Thyroid gland (tissue), 4 donors: ENCODE results near the gene TXN2. TPM values are rescaled to one million over a fixed set of nuclear protein-coding genes. Genes with fewer than 3 reads are reported as not detected.
A peak's percentile ranks its signal among the peaks of the same experiment; 100 is the strongest.

ENCODE experiments used
- DNase-seq, 2 donors: peaks; one replicate each; pipeline ENCODE4 v3.0.0-alpha.2; 2019
- H3K27ac ChIP-seq, 3 donors: fragments of 200-600 bp; sonication (generic); 1 replicate in 2 of 3; 2 replicates in 1 of 3; pipeline ENCODE4 v1.5.1; 2016 to 2019; ENCODE audit warnings: mild to moderate bottlenecking in 1 of 3, moderate library complexity in 1 of 3
- H3K27me3 ChIP-seq: fragments of 200-600 bp; sonication (generic); one replicate; pipeline ENCODE4 v1.5.1; 2019
- H3K36me3 ChIP-seq, 2 donors: fragments of 200-600 bp; sonication (generic); one replicate each; pipeline ENCODE4 v1.5.1; 2016 to 2019
- H3K4me1 ChIP-seq, 2 donors: fragments of 200-600 bp; sonication (generic); one replicate each; pipeline ENCODE4 v1.5.1; 2017 to 2019
- H3K4me3 ChIP-seq, 3 donors: fragments of 200-600 bp; sonication (generic); replicated peaks in 1 of 3; 1 replicate in 2 of 3; 2 replicates in 1 of 3; pipeline ENCODE4 v1.5.1; 2016; ENCODE audit warnings: mild to moderate bottlenecking in 1 of 3
- H3K9me3 ChIP-seq: fragments of 200-600 bp; sonication (generic); one replicate; pipeline ENCODE4 v1.5.1; 2017
- CTCF ChIP-seq, 6 experiments: fragments of 200-600 bp in 3 of 6; fragments of 450-650 bp in 3 of 6; sonication (generic) in 3 of 6; IDR thresholded peaks; one replicate each; pipeline ENCODE4 v1.5.1; 2016 to 2019; ENCODE audit warnings: antibody characterized with exemption in 6 of 6, mild to moderate bottlenecking in 2 of 6, inconsistent platforms in 1 of 6, moderate library complexity in 1 of 6
- POLR2A ChIP-seq, 2 donors: fragments of 450-650 bp; IDR thresholded peaks; one replicate each; pipeline ENCODE4 v1.6.1; 2017; ENCODE audit warnings: antibody characterized with exemption in 2 of 2, mild to moderate bottlenecking in 2 of 2, moderate library complexity in 1 of 2
- WGBS, 2 donors: methylation state at CpG; one replicate each; pipeline ENCODE4 v1.1.5; 2017; 5-methylcytosine and 5-hydroxymethylcytosine counted together
- intact Hi-C: fragments of 100-400 bp; cut with DNase I; formaldehyde crosslinking; loops from one replicate; pipeline ENCODE4 v1.15.1; 2023
- total RNA-seq, 4 donors: library from RNA; depleted of rRNA; stranded (reverse); fragments of >200 nt; gene quantifications; one replicate each; pipeline ENCODE4 v1.2.3, GENCODE V29; 2016

TXN2 gene
- total RNA-seq, 4 donors from 2014 or later, result 56.7 to 115 (median 75.6) TPM

GRCh38 chr22:36471341-36471821, 10.1 kb downstream of the TXN2 start:
- 92 to 93% methylated on average over 14 of the region's 14 CpGs for WGBS, 2 donors
- Histone ChIP-seq H3K27me3 (no peaks in the 10 kb centered on the region), H3K4me3 (no peak overlapping the region), H3K27ac (no peak overlapping the region), H3K4me1 (peaks cover 0 to 8% of the 10 kb centered on the region in 2 donors), H3K36me3 (peaks cover 34 to 35% of the 10 kb centered on the region in 2 donors), H3K9me3 (no peaks in the 10 kb centered on the region)
- intact Hi-C loops, result loop anchor here (2.0 to 5.0 kb wide), 3 partner anchors 84 to 171 kb away; partner anchors contain the start of gene MYH9
- DNase-seq, result no peak
- no peak for TF ChIP-seq POLR2A (IDR thresholded peaks at IDR 0.05)

- intact Hi-C loops, result loop anchor here (2.0 to 5.0 kb wide), 3 partner anchors 84 to 170 kb away; partner anchors contain the start of gene MYH9
- Histone ChIP-seq H3K36me3 (peaks cover 29 to 30% of the 10 kb centered on the region in 2 donors), H3K27me3 (no peaks in the 10 kb centered on the region), H3K4me1 (peaks cover 0 to 13% of the 10 kb centered on the region in 2 donors), H3K4me3 (no peak overlapping the region), H3K9me3 (no peaks in the 10 kb centered on the region), H3K27ac (no peak overlapping the region)
- WGBS, 2 donors, result 76 to 85% methylated on average over 7 to 8 of the region's 10 CpGs
- no peak for TF ChIP-seq CTCF (IDR thresholded peaks at IDR 0.05)
- no peak for TF ChIP-seq POLR2A (IDR thresholded peaks at IDR 0.05)
- DNase-seq, result no peak
Measured at GRCh38 chr22:36470994-36471331, 10.5 kb downstream of the TXN2 start.

- Histone ChIP-seq H3K9me3 (no peaks in the 10 kb centered on the region), H3K4me1 (peaks cover 5 to 18% of the 10 kb centered on the region in 2 donors), H3K36me3 (peaks cover 23 to 25% of the 10 kb centered on the region in 2 donors), H3K27me3 (no peaks in the 10 kb centered on the region), H3K4me3 (no peak overlapping the region), H3K27ac (peak overlapping the region in 2 of 3 donors; percentile 15 to 26)
- 46 to 48% methylated on average over 14 of the region's 14 CpGs for WGBS, 2 donors
- intact Hi-C loops, result loop anchor here (2.0 to 5.0 kb wide), 3 partner anchors 83 to 170 kb away; partner anchors contain the start of gene MYH9
- TF ChIP-seq CTCF (IDR thresholded peaks at IDR 0.05) (peak; percentile 83 to 96 (median 90)), POLR2A (IDR thresholded peaks at IDR 0.05) (no peak)
- DNase-seq, result peak; percentile 81 to 87
Measured at GRCh38 chr22:36470162-36470993, 11.1 kb downstream of the TXN2 start.

- WGBS, 2 donors, result 87 to 94% methylated on average over 11 to 14 of the region's 14 CpGs
- peaks cover 16 to 30% of the 10 kb centered on the region in 2 donors for H3K4me1 ChIP-seq
- intact Hi-C loops, result no loop called here
Measured at GRCh38 chr22:36469094-36469710, 12.2 kb downstream of the TXN2 start.

More at GRCh38 chr22:36469094-36469710, 12.2 kb downstream of the TXN2 start:
- Histone ChIP-seq H3K27me3 (no peaks in the 10 kb centered on the region), H3K27ac (peak overlapping the region in 1 of 3 donors; percentile 28), H3K4me3 (no peak overlapping the region), H3K9me3 (no peaks in the 10 kb centered on the region), H3K36me3 (peaks cover 12 to 15% of the 10 kb centered on the region in 2 donors)
- TF ChIP-seq CTCF (IDR thresholded peaks at IDR 0.05), result no peak
- no peak for TF ChIP-seq POLR2A (IDR thresholded peaks at IDR 0.05)
- no peak for DNase-seq
